NCI-H2107 treated with DMSO at 0.1 percent for 48 hours (cell line): ENCODE results near the gene SEMA6D.

Source experiments
- DNase-seq: peaks from one replicate; lab custom pipeline; 2025; ENCODE audit not compliant: unreplicated experiment; lab: John Stamatoyannopoulos, UW

SEMA6D gene

DNA sequence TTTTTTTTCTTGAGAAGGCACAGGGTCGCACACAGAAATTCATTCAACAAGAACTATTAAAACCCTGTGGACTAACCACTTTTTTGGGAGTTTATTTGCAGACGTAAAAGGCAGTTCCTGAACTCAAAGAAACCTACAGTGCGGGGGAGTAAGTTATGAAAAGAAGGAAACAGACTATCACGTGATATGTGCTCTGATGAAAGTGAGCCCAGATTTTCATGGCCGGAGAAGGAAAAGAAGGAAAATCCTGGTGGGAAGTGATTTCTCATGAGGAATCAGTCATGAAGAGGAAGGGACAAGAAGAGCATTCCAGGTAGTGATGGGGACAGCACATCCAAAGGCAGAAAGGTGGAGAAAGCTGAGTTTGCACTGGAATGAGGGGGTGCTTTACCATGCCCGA is 26.1 kb downstream of the SEMA6D start:
- DNase-seq: no peak

DNA sequence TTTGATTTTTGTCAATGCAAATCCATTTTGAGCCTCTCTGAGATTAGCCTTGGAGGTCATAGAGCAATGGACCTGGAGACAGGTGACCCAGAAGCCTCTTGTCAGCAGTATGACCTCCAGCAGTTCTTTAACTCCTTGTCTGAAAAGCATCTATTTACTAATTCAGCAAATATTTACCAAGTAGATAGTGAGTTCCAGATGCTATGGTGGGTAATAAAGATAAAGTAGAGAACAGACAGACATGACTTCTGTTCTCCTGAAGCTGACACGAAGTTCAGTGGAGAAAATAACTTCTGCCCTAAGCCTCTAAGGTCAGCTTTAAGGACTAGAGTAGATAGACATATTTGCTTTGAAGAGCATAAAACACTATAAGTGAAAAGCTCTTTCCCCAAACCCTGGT is 26.6 kb downstream of the SEMA6D start:
- no peak for DNase-seq

DNA sequence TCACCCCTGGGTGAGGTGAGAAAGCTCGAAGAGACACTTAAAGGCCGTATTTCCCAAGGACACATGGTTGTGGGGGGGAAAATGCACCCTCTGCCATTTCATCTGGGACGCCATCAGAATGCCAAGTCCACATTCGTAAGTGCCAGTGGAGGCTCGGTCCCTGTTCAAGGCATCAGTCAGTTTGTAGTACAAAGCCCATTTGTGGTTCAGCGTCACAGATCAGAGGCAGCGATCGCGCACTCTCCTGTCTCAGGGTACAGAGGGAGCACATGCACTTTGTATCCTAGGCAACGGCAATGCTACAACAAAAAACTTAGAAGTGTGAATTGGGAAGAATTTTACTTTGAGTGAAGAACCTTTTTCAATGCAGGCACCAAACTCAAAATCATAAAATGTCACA is 27.2 kb downstream of the SEMA6D start:
- DNase-seq: no peak

DNA sequence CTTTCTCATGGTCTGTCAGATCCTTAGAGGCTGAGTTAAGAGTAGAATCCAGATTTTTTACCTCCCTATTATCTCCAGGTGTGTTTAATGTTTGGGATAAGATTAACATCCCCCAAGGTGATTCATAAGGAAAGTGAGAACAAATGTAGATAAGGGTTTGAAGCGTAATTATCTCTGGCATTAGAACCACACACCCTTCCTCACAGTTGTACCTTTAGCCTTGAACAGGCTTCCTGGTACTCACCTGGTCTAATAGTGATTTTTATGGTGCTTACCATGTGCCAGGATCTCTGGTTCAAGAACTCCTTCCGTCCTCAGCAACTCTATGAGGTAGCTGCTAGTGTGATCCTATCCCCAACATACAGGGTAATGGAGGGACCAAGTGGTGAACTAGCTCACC is 27.7 kb downstream of the SEMA6D start:
- DNase-seq: no peak

DNA sequence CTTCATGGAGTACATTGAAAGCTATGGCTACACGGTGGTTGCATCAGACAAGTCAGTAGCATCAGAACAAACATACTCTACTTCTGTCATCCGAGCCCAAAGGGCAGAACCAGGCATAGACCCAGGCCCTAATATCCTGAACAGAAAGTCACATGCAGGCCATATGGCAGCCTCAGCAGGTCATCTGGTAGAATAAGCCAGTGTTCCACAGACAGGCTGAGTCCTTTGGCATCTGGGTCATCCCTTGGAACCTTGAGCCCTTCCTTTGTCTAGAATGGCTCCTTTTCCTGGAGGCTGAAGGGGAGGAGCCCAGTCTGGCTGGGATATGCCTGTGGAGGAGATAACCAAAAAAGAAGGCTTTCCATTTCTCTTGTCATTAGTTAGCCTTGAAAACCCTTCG is 29.2 kb downstream of the SEMA6D start:
- no peak for DNase-seq

DNA sequence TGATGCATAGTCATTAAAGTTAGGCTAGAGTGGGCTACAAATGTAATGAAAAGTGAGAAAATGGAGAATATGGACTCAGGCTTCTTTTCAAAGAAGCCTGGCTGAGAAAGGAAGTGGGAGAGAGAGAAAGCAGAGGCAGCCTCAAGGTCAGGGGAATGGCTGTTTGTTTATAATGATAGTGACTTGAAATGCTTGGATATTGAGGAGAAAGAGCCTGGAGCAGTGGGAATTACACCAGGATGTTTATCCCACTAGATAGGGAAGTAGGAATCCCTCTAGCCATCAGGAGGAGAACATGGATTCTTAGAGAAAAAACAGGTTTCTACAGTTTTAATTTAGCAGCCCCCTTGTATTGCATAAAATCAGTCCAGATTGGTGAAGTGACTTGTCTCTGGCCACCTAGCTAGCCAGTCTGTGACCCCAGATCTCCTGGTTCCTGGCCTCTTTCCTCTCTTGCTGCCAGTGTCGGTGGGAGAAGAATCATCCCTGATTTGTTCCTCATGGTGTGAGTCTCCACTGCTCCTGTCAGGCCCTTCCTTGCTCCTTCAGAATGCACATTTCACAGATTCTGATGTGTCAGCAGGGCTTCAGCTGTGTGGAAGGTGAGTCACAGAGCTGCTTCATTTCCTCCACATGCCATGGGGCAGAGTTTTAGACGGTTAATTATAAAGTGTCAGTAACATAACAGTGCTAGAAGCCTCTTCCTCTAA is 32.9 kb downstream of the SEMA6D start:
- no peak for DNase-seq

DNA sequence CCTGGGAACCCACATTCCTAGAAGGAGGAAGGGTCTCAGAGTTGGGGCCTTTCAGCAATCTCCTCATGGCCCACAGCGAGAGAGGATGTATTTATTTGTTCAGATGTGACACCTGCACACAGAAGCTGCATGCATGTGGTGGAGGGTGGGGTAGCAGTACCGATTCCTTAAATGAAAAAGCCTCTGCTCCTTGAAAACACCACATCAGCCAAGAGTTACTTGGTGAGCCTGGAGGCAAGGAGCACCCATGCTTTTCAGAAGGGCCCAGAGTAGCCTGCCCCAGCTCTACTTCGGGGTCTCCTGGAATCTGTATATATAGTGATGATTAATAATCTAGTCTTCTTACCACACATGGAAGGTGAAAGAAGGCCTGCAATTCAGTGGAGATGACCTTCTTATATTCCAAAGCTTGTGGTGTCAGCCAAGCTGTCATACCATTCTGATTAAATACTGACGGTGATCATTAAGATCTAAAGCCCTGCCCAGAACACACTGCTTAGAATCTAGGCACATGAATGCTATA is 33.5 kb downstream of the SEMA6D start:
- DNase-seq: no peak

DNA sequence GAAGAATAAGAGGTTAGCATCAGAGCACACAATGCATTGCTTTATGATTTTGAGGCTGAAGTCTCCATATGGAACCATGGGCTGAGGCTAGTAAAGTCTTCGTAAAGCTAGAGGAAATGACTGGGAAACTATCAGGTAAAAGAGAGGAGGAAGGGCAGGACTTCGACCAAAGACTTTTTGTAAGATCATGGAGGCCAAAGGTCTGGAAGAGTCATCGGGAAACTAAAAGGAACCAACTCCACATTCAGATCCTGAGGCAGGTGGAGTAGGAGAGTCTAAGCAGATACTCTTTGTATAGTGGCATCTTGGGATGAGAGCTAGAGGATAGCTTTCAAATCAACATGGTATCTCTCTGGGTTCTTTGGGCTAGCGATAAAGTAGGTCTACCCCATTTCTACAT is 36.3 kb downstream of the SEMA6D start:
- DNase-seq: no peak

DNA sequence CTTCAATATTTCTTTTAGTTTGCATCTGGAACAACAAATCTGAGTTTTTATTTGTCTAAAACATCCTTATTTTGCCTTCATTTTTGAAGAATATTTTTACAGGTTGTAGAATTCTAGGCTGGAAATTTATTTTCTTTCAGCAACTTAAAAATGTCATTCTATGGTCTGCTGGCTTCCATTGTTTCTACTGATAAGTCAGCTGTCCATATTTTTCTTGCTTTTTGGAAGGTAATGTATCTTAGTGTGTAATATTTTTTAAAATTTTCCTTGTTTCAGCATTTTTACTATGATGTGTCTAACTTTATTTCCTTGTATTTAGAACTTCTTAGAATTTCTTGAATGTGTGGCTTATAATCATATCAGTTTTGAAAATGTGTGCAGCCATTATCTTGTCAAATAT is 37.0 kb downstream of the SEMA6D start:
- DNase-seq: no peak

DNA sequence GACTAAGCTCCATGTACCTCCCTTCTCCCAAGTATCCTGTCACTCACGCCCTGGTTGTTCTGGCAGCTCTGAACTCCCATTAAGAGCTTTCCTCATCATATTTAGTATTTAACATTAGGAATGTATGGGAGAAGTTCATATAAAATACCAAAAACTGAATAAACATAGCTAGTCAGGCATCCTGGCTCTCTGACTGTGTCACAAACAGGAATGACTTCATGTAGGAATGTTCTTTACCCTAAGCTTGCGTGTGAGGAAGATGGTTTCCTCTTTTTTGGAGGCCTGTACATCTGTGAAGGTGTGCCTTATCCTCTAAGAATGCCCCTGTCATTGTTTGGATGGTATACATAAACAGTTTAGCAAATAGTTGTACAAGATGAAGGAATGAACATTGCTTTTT is 38.6 kb downstream of the SEMA6D start:
- DNase-seq: no peak

DNA sequence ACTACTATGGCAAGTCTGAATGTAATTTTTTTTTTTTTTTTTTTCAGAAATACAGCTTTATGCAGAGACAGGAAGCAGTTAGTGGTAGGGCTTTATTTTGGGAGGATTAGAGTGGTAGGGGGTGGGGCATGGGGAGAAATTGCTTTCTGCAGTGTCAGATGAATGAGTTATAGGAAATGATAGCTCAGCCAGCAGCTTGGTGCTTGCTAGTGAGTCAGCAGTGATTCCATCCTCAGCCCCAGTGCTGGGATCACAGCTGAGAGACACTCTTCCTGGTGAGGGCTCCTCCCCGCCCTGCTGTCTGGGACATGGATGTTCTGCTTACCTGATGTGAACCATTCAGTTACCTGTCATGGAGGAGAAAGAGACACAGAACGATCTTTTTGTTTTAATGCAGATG is 39.6 kb downstream of the SEMA6D start:
- no peak for DNase-seq

DNA sequence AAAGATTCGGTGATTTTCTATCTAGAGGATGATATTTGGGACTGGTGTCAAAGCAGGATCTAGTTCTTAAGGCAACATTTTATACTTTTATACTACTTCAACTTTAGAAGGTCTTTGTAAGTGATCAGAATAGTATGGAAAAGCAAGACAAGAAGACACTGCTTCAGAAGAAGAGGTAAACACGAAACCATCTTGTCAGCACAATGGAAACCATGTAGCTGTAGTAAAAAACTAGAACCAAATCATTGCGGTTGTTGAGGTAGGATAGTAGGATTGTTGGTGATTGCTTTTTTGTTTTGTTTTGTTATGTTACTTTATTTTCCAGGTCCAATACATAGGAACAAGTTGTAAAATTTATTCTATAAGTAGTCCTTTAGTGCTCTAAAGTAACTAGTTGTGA is 40.0 kb downstream of the SEMA6D start:
- DNase-seq: no peak

DNA sequence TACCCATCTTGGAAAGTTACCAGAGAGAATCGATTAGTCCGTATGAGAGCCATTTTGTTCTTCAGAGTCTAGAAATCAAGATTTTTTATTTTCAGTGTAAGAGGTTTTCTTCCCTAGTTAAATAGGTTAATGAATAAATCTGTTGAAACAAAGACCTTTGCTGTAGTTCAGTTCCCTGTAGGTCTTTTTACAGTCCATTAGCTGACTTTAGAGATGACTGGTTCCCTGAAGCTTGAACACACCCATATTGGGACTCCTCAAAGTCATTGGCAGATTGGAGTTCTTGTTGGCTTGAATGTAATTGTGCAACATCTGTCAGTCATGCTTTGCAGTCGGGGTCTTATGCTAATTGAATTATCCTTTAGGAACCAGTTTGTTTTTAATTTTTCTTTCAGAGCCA is 45.3 kb downstream of the SEMA6D start:
- no peak for DNase-seq

DNA sequence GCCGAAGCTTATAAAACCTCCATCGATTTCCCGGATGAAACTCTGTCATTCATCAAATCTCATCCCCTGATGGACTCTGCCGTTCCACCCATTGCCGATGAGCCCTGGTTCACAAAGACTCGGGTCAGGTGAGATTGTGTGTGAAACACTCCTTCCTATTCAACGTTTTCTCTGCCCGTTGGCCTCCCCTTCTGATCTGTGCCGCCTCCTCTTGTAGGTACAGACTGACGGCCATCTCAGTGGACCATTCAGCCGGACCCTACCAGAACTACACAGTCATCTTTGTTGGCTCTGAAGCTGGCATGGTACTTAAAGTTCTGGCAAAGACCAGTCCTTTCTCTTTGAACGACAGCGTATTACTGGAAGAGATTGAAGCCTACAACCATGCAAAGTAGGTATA is 47.4 kb downstream of the SEMA6D start:
- DNase-seq: no peak

DNA sequence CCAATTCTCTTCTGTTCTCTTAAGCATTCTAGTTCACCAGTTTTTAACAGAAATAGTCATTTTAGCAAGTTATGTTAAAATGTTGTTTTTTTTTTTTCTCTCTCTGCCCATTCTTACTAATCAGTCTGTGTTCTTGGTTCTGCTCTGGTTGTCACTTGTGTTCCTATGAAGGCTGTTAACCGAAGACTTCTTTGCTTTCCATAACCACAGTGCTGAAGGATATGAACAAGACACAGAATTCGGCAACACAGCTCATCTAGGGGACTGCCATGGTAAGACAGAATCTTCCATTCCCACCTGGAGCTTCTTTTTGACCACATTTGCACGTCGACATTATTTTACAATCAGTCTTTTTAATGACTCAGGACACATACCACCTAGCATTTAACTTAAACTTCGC is 49.1 kb downstream of the SEMA6D start:
- DNase-seq: no peak

DNA sequence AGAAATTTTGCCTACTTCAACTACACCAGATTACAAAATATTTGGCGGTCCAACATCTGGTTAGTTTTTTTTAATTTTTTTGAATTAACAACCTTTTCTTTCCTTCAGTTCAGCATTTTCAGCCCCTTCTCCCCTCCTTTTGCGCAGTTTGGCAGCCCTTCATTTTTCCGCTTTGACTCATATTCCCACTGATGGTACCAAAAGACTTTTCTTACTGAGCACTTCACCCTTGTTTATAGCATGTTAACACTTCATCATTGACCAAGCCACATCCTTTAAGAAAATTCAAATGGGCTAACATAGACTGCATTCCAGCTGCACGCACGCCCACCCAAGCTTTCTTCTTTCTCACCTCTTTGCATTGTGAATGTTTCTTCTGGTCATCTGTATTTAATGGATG is 49.7 kb downstream of the SEMA6D start:
- DNase-seq: no peak

DNA sequence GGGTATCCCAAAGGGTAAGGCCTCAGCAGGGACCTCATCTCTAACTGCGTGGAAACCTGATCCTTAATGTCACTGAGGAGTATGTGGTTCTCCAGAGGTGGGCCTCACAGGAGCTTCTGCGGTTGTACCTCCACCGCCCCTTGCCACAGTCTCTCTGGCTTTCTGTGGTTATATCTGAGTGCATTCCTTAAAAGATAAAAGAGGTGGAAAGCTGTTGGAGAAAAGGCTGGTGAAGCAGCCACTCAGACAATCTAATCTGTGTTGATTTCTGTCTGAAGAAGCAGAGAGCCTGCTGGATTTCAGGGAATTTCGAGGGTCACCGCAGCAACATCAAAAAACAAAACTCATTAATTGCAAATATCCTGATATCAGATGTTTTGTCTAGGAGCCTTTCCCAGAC is 51.4 kb downstream of the SEMA6D start:
- DNase-seq: peak; percentile 23

DNA sequence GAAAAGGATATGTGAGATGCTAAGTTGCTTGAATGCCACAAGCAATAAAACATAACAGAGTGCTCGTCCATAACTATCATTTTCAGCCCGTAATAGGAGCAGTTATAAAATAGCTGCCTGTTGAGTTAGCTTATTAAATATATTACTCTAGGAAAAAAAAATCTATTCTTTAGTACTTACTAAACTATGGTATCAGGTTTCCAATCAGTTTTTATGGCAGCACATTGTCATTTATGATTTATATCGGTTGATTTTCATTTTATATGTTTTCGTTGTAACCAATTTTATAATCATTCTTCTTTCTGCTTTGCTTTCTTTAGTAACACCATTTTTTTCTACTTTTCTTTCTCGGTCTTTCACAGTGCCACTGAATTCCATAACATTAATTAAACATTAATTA is 51.9 kb downstream of the SEMA6D start:
- DNase-seq: no peak

DNA sequence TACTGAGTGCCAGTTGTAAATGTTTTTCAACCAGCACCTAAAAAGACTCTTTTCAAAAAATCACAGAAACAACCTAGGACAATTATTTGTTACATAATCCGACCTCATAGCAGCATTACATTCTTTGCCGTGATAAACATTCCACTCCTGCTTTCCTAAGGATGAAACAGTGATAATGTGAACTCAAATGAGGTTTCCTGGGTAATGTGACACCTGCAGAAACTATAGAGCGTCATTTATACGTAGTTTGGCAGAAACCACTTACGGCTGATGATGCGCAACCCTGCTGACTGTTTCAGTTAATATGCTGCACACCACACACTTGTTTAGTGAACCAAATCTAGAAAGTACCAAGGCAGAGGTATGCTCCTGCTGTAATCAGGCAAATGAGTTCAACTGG is 55.8 kb downstream of the SEMA6D start:
- peak; percentile 33 for DNase-seq

DNA sequence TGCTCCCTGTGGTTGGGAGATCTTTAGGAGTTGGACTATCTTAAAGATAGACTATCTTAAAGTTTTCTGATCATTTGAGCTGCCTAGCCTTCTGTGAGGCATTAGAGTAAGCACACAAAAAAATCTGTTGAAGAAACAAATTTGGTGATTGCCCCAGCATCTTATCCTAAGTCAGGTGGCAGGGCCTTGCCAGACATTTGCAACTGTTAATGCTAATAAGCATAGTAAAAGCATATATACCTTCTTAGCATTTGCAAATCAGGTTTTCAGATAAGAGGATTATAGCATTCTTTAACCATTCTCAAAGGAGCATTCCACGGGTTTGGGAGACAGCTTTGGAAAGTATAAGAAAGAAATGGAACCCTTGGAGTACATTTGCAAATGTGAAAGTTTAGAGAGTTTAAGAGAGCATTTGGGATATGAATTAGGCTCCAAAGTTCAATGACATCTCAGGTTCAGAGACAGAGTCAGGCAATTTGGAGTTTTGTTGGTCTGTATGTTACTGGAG is 61.0 kb downstream of the SEMA6D start:
- DNase-seq: no peak

DNA sequence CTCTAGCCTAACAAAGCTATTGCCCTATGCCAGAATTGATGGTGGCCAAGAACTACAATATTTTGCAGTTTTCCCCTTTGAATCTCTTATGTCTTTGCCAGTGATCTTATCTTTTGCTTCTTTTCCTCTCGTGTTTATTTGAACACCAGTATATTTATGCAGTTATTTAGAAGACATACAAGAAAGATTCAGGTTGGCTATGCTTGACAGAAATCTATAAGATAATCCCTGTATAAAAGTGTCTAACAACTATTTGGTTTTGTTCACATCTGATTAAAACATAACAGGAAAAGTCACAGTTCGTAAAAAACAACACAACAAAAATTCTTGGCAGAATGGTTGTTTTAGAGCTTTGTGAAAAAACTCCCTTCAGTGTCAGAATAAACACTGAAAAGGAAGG is 63.7 kb downstream of the SEMA6D start:
- no peak for DNase-seq

DNA sequence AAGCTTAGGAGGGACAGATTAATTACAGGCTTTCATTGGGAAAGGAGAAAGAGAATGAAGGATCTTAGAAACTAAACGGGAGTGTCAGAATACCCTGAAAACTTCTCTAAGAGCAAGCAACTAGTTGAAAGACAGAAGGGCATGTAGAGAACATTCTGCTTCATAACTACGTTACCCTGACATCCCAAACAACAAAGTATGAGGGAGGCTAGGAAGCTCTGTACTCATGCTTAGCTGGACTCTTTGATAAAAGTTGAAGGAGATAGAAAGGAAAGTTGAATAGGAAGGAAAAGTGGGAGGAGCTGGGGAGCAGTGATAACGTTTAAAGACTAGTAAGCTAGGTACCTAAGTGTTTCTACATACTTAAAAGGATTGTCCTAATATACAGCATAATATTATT is 64.2 kb downstream of the SEMA6D start:
- no peak for DNase-seq

DNA sequence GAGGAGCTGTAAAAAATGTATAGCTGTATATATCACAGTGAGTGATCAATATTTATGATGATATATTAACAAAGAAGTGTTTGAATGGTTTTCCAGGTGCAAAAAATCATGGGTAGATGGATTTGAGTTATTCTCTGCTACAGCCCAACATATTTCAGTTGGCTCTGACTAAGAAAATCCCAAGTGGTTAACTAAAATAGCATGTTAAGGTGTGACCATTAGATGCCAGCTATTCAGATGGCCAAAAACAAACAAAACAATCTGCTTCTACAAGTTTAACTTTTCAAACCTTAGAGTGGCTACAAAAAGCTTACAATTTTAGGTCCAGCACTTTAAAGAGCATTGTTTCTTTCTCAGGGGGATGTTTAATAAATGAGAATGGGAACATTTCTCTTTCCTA is 67.5 kb downstream of the SEMA6D start:
- no peak for DNase-seq
